Measurements from ENCODE around the gene RPS6KA2.
"Not testable (repeated sequence)": the region's sequence is repeated elsewhere in the genome, so short reads cannot be mapped to it uniquely, and the experiment has no call there.

Gene RPS6KA2

GRCh38 chr6:166553563-166554271 is 73.3 kb downstream of the RPS6KA2 start:
- DNase-seq (ENCODE audit: low spot score): peak; percentile 66

- no peak for DNase-seq (ENCODE audit: low spot score)
Observed at GRCh38 chr6:166552600-166552999, 74.5 kb downstream of the RPS6KA2 start.

DNA sequence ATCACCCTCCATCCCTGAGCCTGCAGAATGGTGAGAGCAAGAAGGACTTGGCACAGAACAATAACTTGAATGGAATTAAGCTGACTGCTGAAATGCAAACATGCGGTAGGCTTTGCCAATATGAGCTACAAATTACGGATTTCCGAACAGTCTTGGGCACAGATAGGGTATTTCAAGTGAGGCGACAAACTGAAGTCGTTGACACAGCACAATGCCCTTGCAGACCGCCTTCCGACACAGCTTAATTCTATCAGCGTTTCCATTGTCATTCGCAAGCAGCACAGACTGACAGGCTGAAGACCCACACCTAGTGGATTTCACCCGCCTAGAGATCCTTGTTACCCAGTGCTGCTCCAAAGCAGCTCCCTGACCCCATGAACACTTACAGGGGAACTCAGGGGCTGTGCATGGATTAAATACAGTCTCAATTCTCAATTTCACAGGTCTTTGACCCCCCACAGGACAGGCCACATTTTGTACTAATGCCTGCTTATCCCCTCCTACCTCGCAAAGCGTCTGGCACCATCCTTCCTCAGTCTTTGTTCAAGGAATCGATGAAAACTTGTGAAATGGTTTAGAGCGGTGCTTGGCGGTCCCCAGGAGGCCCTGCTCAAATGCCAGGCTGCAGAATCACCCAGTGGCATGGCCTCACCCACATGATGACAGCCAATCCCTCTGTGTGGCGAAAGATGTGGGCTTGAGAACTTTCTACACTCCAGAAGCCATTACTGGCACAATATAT is 75.1 kb downstream of the RPS6KA2 start:
- no peak for DNase-seq (ENCODE audit: low spot score)

GRCh38 chr6:166546653-166547052 is 80.4 kb downstream of the RPS6KA2 start:
- DNase-seq (ENCODE audit: low spot score): no peak

- DNase-seq (ENCODE audit: low spot score): no peak
Observed at GRCh38 chr6:166545156-166546034, 81.7 kb downstream of the RPS6KA2 start.

GRCh38 chr6:166544296-166544605 is 82.8 kb downstream of the RPS6KA2 start:
- DNase-seq (ENCODE audit: low spot score): no peak

GRCh38 chr6:166543603-166544295 is 83.3 kb downstream of the RPS6KA2 start:
- no peak for DNase-seq (ENCODE audit: low spot score)

DNA sequence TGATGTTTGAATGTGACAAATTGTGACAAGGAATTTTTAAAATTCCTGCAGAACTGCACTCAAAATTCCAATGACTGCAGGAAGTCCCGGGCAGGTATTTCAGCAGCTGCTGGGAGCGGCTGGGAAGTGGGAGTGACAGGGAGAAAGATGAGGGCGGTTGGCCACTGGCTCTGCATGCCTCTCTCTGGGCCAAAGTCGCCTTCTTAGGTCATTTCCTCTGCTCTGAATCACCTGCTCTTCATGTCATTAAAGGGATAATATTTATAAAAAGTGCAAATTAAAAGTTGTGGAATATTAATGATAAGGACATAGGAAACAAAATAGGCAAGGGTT is 84.5 kb downstream of the RPS6KA2 start:
- no peak for DNase-seq (ENCODE audit: low spot score)

GRCh38 chr6:166541876-166542579 is 85.0 kb downstream of the RPS6KA2 start:
- DNase-seq (ENCODE audit: low spot score): no peak

DNA sequence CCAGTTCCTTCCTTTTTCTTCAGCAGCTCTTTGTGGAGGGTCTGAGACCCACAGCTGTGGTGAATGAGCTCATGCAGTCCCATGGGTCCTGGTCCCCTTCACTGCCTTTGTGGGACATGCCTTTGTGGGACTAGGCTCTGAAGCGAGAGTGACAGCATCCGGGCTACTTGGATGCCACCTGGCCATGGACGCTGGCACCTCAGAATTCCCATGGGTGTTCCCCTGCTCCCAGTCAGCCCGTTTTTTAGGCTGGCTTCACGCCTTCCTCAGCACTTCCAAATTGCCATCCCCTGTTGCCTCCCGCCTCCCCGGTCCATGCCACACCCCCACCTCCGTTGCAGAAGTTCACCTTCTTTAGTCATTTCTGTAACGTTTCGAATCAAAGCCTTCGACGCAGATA is 85.7 kb downstream of the RPS6KA2 start:
- no peak for DNase-seq (ENCODE audit: low spot score)

DNA sequence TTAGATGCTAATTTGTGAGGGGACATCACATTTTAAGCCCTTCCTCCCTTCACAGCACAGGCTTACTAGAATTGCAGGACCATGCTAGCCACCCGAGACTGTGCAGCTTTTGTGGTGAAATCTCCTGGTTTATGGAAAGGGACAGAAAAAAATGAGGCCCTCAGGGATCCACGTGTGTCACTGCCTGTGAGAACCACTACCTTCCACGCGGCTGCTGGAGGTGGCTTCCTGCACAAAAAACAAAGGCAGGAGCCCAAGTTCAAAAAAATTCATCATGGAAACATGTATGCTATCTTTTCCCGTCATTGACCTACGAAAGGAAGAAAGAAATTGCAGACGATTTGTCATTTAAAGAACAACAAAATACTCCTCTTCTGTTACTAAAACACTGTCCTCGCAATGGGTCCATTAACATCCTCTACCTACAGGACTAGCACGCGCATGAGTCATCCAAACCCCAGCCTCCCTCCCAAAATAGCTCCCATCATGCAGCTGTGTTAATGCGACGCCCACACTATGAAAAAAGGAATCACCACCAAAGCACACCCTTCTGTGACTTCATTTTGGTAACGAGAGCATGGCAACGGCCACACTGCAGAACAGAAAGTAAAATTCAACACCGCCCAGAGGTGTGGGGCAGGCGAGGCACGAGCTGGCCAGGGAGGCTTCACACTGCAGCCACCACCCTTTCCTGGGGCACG is 86.3 kb downstream of the RPS6KA2 start:
- no peak for DNase-seq (ENCODE audit: low spot score)

- DNase-seq (ENCODE audit: low spot score): no peak
Observed at GRCh38 chr6:166539543-166539942, 87.5 kb downstream of the RPS6KA2 start.

GRCh38 chr6:166539011-166539385 is 88.1 kb downstream of the RPS6KA2 start:
- DNase-seq (ENCODE audit: low spot score): not testable (repeated sequence)

DNA sequence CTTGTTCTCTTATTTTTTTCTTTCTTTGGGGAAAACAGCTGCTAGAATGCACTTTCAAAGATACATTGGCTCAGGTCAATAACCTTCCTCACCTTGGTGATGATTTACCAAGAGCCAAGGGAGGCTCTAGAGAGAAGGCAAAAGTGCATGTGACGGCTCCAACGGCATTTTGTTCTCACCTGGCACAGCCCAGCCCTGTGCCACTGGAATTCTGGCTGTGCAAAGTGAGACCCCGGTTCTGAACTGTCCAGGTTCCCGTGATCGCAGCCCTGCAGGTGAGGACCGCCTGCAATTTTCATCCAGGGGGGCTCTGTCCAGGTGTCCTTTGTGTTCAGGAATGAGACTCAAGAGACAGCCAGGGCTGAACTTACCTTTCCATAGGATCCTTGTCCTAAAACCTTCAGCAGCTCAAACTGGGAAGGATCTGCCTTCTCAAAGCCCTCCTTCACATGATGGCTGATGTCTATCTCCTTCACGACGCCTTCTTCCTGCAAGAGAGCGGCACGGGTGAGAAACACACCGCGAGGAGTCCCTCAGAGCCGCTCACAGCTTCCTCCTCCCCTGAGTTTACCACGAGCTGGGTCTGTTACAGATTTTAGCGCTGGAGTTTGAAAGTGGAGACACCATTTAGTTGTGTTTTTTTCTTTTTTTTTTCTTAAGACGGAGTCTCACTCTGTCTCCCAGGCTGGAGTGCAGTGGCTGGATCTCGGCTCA is 88.6 kb downstream of the RPS6KA2 start:
- no peak for DNase-seq (ENCODE audit: low spot score)

DNA sequence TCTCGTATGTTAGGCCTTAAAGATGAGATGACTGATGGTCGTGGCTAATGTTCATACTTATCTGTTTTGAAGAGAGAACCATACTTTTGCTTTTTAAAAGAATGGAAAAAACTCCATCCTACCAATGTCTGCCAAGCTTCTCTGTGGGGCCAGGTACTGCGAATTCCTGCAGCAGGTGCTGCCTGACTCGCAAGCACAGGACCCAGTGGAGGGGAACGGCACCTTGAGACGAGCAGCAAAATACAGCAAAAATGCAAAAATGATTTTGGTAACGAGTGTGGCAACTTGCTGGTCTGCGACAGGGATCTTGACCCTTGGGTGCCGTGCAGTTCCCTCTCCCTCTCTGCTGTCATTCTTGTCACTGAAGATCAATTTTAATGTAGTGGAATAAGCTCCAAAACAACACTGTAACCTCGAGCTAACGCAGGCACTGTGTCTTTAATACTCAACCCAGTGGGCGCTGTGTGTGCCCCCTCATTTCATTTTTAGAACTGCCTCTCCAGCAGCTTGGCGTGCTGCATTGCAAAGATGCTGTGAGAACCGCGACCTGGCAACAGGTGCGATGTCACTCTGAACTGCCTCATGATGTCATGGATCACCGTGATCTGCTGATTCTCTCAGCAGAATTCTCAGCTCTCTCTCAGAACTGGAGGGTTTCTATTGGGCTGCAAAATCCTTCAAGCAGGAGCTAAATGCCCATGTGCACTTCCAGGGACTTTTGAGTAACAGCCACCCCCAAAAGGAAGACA is 92.2 kb downstream of the RPS6KA2 start:
- no peak for DNase-seq (ENCODE audit: low spot score)

GRCh38 chr6:166533205-166533824 is 93.7 kb downstream of the RPS6KA2 start:
- no peak for DNase-seq (ENCODE audit: low spot score)

DNA sequence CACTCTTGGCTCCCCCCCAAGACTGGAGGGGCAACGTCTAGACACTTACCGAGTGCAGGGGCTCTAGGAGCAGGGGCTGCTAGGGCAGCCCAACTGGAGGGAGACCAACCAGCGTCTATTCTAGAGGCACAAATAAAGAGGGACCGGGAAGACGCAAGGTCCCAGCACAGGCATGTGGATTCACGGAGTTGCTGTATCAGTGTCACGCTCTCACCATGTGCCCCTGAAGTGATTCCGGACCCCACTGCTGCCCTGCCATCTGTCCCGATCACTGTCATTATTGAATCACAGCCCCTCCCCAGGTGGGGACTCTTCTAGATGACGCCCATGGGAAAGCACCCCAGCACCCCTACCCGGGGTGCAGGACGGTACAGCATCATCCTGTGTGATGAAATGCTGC is 94.7 kb downstream of the RPS6KA2 start:
- DNase-seq (ENCODE audit: low spot score): no peak

GRCh38 chr6:166530211-166531095 is 96.6 kb downstream of the RPS6KA2 start:
- no peak for DNase-seq (ENCODE audit: low spot score)
